IMR-90 (cell line): Measurements from ENCODE around the gene TGFBR2.

Experiments used
- CEBPB ChIP-seq: IDR thresholded peaks from 2 replicates; pipeline ENCODE4 v1.6.1; 2012; ENCODE audit warnings: low read depth, low read length, improper control_type of control experiment
- RAD21 ChIP-seq: IDR thresholded peaks from 2 replicates; pipeline ENCODE4 v1.6.1; 2012; ENCODE audit warnings: low read length, improper control_type of control experiment
- RCOR1 ChIP-seq: IDR thresholded peaks from 2 replicates; pipeline ENCODE4 v1.6.1; 2012; ENCODE audit warnings: mild to moderate bottlenecking, low read length, improper control_type of control experiment; ENCODE audit not compliant: insufficient replicate concordance
- TF ChIP-seq, protein P1 (sequence below): conservative IDR thresholded peaks from 2 replicates; pipeline ENCODE4 v1.5.1; 2012; ENCODE audit warnings: mild to moderate bottlenecking, low read depth, low read length, improper control_type of control experiment

DNA sequence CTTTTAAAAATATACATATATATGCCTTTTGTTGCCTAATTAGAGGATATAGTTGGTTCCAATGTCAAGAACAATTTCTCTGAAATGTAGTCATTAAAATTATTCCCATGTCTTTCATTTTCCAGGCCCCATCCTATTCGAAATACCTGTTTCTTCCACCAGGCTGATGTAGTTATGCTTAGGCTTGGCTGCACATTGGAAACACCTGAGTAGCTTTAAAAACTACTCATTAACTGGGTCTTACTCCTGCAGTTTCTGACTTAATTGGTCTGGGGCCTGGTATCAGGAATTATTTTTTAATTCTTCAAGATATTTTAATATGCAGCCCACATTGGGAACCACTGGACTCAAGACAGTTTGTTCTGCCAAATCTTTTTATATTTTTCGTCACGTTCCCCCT, 53.7 kb downstream of the TGFBR2 start:
- TF ChIP-seq, protein P1, sequence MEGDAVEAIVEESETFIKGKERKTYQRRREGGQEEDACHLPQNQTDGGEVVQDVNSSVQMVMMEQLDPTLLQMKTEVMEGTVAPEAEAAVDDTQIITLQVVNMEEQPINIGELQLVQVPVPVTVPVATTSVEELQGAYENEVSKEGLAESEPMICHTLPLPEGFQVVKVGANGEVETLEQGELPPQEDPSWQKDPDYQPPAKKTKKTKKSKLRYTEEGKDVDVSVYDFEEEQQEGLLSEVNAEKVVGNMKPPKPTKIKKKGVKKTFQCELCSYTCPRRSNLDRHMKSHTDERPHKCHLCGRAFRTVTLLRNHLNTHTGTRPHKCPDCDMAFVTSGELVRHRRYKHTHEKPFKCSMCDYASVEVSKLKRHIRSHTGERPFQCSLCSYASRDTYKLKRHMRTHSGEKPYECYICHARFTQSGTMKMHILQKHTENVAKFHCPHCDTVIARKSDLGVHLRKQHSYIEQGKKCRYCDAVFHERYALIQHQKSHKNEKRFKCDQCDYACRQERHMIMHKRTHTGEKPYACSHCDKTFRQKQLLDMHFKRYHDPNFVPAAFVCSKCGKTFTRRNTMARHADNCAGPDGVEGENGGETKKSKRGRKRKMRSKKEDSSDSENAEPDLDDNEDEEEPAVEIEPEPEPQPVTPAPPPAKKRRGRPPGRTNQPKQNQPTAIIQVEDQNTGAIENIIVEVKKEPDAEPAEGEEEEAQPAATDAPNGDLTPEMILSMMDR: no peak
- no peak for TF ChIP-seq RCOR1
- TF ChIP-seq CEBPB: no peak
- no peak for TF ChIP-seq RAD21
